Non-pigmented ciliary epithelial cell (primary cell): Measurements from ENCODE around the gene PSMD14.
A peak's percentile ranks its signal among the peaks of the same experiment; 100 is the strongest.
"Not testable (repeated sequence)": the region's sequence is repeated elsewhere in the genome, so short reads cannot be mapped to it uniquely, and the experiment has no call there.

Experiments
- DNase-seq: peaks from one replicate; pipeline ENCODE4 v3.0.0-alpha.2; 2010; ENCODE audit warnings: low read depth

PSMD14 gene

DNA sequence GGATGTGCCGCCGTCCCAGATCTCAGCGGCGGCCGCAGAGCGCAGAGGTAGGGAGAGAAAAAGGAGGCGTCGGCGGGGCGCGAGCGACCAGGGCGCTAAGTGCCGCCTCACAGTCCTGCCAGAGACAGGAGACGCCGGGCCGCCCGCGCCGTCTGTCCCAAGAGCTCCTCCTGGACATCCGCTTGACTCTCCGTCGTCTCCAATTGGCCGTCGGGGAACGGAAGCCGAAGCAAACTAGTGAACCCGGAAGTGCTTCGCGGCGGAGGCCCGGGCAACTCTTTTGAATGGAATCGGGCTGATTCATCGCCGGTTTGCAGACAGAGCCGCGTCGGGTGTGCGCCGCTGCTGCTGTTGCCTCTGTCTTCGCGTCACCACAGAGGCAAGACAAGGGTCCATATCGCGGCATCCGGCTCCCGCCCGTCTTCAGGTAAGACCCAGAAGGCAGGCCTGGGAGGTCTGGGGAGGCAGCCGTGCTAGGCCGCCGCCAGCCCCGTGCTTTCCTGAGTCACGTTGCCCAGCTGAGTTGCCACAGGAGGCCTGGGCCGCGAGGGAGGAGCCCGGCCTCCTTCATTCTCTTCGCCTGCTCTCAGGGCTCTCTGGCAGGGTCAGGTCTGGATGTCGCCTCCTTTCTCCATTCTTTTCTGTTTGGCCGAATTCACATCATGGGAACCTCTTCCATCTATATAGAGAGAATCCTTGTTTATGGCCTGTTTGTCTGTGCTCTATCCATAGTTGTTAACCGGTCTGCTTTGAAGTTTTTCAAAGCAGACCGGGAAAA lies at the start of gene PSMD14:
TSS of gene PSMD14 (plus strand) at position 248 of the 778 bp plus-strand sequence. CDS start 10,401 bp downstream, outside the sequence.
- DNase-seq = peak; percentile 77

GRCh38 chr2:161265874-161266273 lies 42.4 kb upstream of the PSMD14 start:
- DNase-seq = no peak

- DNase-seq = no peak
These were observed 39.1 kb upstream of the PSMD14 start for GRCh38 chr2:161269111-161269510.

DNA sequence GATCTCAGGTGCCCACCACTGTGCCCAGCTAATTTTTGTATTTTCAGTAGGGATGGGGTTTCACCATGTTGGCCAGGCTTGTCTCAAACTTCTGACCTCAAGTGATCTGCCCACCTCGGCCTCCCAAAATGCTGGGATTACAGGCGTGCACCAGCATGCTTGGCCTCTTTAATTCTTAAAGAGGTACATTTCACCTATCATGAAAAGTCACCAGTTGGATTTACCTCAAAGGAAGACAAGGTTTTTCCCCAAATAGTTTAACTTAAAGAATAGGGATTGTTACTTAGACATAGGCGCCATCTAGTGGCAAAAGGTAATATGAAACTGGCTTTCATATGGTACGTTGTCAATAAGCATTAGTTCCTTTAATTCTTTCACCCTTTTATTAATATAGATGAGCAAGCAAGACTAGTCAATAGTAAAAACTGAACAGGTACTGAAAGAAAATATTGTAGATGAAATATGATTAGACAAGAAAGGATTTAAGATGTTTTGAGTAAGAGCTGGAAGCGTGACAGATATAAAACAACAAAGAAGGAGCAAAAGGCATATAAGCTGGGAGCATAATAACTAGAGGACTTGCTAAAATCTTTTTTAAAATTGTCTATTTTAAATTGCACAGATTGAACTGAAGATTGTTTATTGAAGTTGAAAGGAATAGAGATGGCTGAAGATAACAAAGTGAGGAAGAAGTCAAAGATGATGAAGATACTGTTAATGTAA lies 35.0 kb upstream of the PSMD14 start:
- DNase-seq = peak; percentile 40

DNA sequence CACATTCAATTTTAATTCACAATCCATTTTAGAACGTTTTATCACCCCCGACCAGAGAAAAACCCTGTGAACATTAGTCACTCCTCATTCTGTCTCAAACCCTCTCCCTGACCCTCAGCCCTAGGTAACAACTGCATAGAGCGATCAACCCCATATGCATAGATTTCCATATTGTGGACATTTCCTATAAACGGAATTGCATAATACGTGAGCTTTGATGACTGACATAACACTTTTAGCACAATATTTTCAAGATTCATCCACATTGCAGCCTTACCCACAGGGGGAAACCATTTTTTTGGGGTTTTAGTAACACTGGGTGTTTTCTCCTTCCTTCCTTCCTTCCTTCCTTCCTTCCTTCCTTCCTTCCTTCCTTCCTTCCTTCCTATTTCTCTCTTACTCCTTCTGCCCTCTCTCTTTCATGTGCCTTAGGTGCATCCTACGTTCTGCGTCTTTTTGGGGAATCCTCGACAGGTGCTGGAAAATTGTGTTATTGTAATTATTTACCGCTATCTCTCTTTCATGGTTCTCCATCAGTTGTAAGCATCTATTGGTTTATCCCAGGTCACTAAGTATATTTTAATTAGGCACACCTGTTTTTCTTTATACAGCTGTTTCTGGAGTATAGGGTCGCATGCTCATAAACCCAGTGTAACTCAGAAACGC lies 29.5 kb upstream of the PSMD14 start:
- DNase-seq = not testable (repeated sequence)

- DNase-seq = not testable (repeated sequence)
These were observed 28.9 kb upstream of the PSMD14 start for GRCh38 chr2:161279230-161279815.

DNA sequence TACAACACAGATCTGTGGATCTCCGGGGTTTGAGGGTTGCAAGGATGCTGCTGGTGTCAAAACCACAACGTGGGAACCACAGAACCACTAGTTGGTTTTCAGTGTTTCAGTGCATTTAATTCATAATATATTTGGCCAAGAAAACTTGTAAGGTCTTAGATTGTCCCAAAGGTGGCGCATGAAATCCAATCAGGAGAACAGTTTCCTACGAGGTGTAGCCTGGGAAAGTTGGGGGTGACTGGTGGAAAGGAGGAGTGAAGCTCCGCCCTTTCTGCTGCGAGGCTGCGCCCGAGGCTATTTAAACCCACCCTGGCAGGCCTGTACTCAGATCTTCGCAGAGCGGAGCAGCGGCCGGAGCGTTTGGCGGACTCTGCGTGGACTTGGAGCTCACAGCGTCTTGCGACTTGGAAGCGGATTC lies 27.3 kb upstream of the PSMD14 start:
- not testable (repeated sequence) for DNase-seq

- DNase-seq = not testable (repeated sequence)
These were observed 26.5 kb upstream of the PSMD14 start for GRCh38 chr2:161281615-161282310.

DNA sequence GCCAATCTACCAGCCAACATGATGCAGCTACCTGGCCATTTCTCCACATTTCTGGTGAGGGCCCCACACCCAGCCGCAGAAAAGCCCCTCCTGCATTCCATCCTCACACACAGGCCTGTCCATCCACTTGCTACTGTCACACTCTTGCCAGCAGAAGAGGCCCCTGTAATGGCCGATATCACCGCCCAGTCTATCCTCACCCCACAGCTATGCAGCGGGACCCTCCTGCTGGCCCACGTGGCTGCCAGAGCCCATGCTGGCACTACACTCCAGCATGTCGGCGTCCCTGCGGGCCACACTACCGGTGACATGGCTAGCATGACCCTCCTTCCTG lies 25.9 kb upstream of the PSMD14 start:
- not testable (repeated sequence) for DNase-seq

DNA sequence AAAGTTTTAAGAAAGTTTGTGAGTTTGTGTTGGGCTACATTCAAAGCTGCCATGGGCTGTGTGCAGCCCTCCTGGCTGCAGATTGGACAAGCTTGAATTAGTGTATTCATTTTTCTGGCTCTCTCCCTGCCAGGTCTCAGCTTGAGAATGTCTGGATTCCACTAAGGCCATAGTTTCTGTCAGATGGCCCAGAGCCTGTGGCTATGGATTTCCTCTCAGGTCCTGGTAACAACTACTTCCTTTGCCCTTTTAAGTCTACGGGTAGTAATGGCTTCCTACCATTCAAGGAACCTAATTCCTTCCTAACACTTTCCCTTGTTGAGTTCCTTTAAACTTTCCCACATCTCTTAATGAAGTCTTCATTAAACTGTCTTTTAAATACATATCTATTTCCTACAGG lies 24.3 kb upstream of the PSMD14 start:
- no peak for DNase-seq

DNA sequence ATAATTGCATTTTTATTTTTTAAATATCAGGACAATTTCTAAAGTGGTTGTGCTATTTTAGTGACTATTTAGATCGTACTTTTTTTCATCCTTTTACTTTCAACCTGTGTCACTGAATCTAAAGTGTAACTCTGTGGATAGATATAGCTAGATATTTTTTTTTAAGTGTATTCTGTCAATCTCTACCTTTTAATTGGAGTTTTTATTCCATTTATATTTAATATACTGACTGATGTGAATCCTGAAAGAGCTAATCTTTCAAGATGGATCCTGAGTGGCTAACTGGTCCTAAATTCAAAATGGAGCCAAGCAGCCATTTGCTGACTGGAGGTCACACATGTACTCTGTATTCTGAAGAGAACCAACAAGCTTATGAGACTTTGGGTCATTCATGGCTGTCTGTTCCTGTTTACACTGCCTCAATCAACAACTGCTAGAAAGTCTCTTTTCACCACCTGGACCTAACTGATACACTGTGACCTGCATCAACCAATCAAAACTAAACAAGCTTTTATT lies 4.6 kb upstream of the PSMD14 start:
- DNase-seq = no peak

GRCh38 chr2:161306919-161307318 lies 1.3 kb upstream of the PSMD14 start:
- no peak for DNase-seq

GRCh38 chr2:161307676-161308075 lies 549 bp upstream of the PSMD14 start:
- no peak for DNase-seq

GRCh38 chr2:161312996-161313395 lies 4.8 kb downstream of the PSMD14 start:
- DNase-seq = no peak

DNA sequence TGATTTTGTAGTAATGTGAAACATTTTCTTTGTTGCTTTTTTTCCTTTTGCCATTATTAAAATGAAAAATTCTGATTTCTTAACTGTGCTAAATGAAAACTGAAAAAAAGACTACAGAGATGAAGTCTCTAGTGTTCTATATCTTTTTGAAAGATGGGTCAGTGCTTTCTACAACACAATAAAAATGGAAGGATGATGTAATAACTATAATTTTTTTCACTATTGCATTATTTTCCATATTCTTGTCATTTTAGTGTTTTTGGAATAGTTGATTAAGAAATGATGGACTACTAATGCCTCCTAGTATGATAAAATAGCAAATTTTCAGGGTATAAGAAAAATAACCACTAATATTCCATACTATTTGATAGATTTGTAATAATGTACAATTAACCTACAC lies 7.2 kb downstream of the PSMD14 start:
- DNase-seq = no peak

DNA sequence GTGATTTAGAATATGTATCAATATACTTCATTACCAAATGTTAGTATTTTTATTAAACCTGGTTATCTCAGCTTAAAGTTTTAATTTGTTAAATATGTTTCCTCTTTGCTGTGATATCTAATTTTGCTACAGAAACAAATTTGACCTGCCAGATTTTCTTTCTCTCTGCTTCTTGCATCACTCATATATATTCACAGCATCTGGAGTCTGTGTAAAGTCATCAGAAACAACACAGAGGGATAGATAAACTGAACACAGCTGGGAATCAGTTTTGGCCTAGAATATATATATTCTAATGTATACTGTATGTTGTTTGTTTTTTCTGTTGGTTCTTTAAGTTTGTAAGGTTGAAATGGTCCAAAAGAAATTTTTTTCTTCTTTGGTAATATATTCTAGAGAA lies 8.5 kb downstream of the PSMD14 start:
- no peak for DNase-seq

- no peak for DNase-seq
These were observed 13.9 kb downstream of the PSMD14 start for GRCh38 chr2:161321944-161322648.

GRCh38 chr2:161324876-161325275 lies 16.7 kb downstream of the PSMD14 start:
- no peak for DNase-seq

DNA sequence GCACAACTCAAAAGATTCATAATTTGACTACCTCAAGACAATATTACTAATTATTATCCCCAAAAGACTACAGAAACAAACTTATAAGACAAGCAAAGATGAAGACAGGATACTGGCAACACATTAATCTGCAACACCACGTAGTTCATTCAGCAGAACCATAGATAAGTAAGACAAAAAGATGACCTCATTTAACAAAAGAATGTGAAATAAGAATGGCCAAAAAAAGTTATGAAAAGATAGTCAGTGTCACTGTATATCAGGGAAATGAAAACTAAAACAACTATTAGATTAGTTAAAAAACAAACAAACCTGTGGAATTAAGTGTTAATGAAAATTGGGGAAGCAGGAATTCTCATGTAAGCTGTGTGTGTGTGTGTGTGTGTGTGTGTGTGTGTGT lies 19.4 kb downstream of the PSMD14 start:
- DNase-seq = no peak

DNA sequence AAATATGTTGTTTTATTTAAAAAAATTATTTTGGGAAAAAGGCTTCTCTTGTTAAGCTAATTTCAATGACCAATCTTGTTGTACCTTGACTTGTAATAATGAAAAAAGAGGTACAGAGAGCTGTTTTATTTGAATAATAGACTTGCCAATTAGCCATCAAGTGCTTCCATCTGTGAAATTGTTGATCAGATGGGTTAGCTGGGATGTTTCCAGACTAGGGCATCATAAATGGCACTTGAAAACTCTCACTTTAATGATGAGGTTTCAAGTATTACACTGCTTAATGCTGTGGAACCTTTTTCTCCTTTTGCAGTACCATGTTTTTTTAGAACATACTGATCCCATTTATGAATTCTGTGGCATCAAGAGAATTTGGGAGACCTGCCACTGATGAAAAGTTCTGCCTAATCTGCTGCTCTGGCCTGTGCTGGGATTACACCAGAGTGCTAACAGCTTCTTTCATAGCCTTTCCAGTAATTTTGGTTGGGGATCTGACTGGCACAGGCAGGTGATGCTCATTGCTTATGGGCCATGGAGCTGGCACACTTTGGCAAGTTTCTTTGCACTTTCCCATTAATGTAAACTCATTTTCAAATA lies 24.2 kb downstream of the PSMD14 start:
- DNase-seq = no peak

GRCh38 chr2:161335626-161336025 lies 27.4 kb downstream of the PSMD14 start:
- no peak for DNase-seq
